RWPE2 (cell line): Measurements from ENCODE around the gene SNRK.

ENCODE experiments used
- ATAC-seq: fragments of 200-7000 bp; cut with Tn5 transposase; 3 replicates; pipeline ENCODE4 v1.9.1; 2021; ENCODE audit warnings: low read depth
- DNase-seq: peaks from one replicate; pipeline ENCODE4 v3.0.0-alpha.2; 2020; ENCODE audit warnings: low spot score
- H3K27ac ChIP-seq: fragments of 450-650 bp; 2 replicates; pipeline ENCODE4 v1.5.1; 2017; ENCODE audit warnings: mild to moderate bottlenecking; ENCODE audit not compliant: poor library complexity, severe bottlenecking
- H3K27me3 ChIP-seq: fragments of 250-450 bp; sonication (Bioruptor Pico); 2 replicates; pipeline ENCODE4 v1.5.1; 2021; ENCODE audit warnings: mild to moderate bottlenecking, moderate library complexity; ENCODE audit not compliant: insufficient read depth, poor library complexity, severe bottlenecking
- H3K36me3 ChIP-seq: fragments of 250-450 bp; sonication (Bioruptor Pico); 2 replicates; pipeline ENCODE4 v1.5.1; 2020; ENCODE audit warnings: low read depth, mild to moderate bottlenecking, moderate library complexity
- H3K4me1 ChIP-seq: fragments of 250-450 bp; sonication (Bioruptor Pico); 2 replicates; pipeline ENCODE4 v1.5.1; 2021; ENCODE audit warnings: mild to moderate bottlenecking, moderate library complexity; ENCODE audit not compliant: insufficient read depth, poor library complexity, severe bottlenecking
- H3K4me3 ChIP-seq: fragments of 250-450 bp; sonication (Bioruptor Pico); 2 replicates; pipeline ENCODE4 v1.5.1; 2021; ENCODE audit warnings: mild to moderate bottlenecking, moderate library complexity; ENCODE audit not compliant: severe bottlenecking
- H3K9me3 ChIP-seq: fragments of 250-450 bp; sonication (Bioruptor Pico); 2 replicates; pipeline ENCODE4 v1.5.1; 2021; ENCODE audit warnings: mild to moderate bottlenecking, moderate library complexity; ENCODE audit not compliant: severe bottlenecking
- CTCF ChIP-seq: fragments of 450-650 bp; IDR thresholded peaks from one replicate; pipeline ENCODE4 v1.5.1; 2017; ENCODE audit warnings: mild to moderate bottlenecking, moderate library complexity; ENCODE audit not compliant: poor library complexity, severe bottlenecking

Gene SNRK

GRCh38 chr3:43248185-43248583 lies 38.2 kb upstream of the SNRK start:
- H3K27ac ChIP-seq = no peak overlapping the region
- no peaks in the 10 kb centered on the region for H3K9me3 ChIP-seq
- ATAC-seq (no peak), DNase-seq (no peak)
- H3K36me3 ChIP-seq = no peaks in the 10 kb centered on the region
- no peak for TF ChIP-seq CTCF
- H3K4me3 ChIP-seq = no peak overlapping the region
- no peaks in the 10 kb centered on the region for H3K27me3 ChIP-seq
- H3K4me1 ChIP-seq = no peaks in the 10 kb centered on the region

DNA sequence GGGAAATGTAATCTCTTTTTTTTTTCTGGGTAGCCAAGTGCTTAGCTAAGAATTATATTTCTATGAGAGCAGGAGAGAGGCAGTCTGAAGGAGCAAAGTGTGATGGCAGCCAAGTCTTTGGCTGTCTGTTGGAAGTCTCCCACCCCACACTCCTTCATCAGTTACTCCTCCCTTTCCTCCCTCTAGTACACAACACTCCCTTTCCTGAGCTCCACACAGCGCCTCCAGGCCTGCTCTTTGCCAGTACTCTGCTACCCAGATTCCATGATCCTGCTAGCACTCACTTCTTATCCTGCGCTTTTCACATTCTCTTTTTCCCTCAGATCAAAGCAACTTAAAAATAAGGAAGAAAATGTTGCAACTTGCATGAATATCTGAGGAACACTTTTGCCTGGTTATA lies 37.4 kb upstream of the SNRK start:
- no peak overlapping the region for H3K4me3 ChIP-seq
- no peak for TF ChIP-seq CTCF
- H3K4me1 ChIP-seq = no peaks in the 10 kb centered on the region
- DNase-seq = no peak
- H3K27me3 ChIP-seq = no peaks in the 10 kb centered on the region
- no peak for ATAC-seq
- H3K9me3 ChIP-seq = no peaks in the 10 kb centered on the region
- H3K36me3 ChIP-seq = no peaks in the 10 kb centered on the region
- no peak overlapping the region for H3K27ac ChIP-seq

- no peak overlapping the region for H3K4me3 ChIP-seq
- H3K9me3 ChIP-seq = no peaks in the 10 kb centered on the region
- H3K36me3 ChIP-seq = no peaks in the 10 kb centered on the region
- ATAC-seq = no peak
- H3K27ac ChIP-seq = no peak overlapping the region
- no peaks in the 10 kb centered on the region for H3K4me1 ChIP-seq
- H3K27me3 ChIP-seq = no peaks in the 10 kb centered on the region
- no peak for TF ChIP-seq CTCF
- DNase-seq = no peak
Observed at GRCh38 chr3:43249405-43249804, 36.9 kb upstream of the SNRK start.

- Histone ChIP-seq H3K9me3 (no peaks in the 10 kb centered on the region), H3K27ac (no peak overlapping the region), H3K4me3 (no peak overlapping the region), H3K36me3 (no peaks in the 10 kb centered on the region), H3K27me3 (no peaks in the 10 kb centered on the region), H3K4me1 (no peaks in the 10 kb centered on the region)
- DNase-seq = no peak
- no peak for TF ChIP-seq CTCF
- no peak for ATAC-seq
Observed at GRCh38 chr3:43253294-43253693, 33.0 kb upstream of the SNRK start.

DNA sequence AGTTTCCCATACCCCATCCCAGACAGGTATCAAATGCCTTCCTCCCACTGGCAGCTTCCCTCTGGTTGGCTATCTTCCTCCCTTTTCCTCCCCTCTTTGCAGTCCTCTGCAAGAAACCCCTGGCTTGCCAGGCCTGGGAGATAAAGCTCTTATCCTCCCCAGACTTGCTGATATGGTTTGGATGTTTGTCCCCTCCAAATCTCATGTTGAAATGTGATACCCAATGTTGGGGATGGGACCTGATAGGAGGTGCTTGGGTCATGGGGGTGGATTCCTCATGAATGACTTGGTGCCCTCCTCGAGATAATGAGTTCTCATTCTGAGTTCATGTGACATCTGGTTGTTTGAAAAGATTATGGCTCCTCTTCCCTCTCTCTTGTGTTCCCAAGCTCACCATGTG lies 32.2 kb upstream of the SNRK start:
- no peak for DNase-seq
- H3K36me3 ChIP-seq = no peaks in the 10 kb centered on the region
- ATAC-seq = no peak
- no peak overlapping the region for H3K4me3 ChIP-seq
- peaks cover 1% of the 10 kb centered on the region for H3K4me1 ChIP-seq
- TF ChIP-seq CTCF = no peak
- no peak overlapping the region for H3K27ac ChIP-seq
- H3K9me3 ChIP-seq = no peaks in the 10 kb centered on the region
- H3K27me3 ChIP-seq = no peaks in the 10 kb centered on the region
